ENCODE data around the gene SMPD3. TPM values are rescaled to one million over a fixed set of nuclear protein-coding genes. Genes with fewer than 3 reads are reported as not detected.

Gene SMPD3
- total and polyA plus RNA-seq, 2 experiments from 2014 or later: 0.57 to 0.83 TPM

DNA sequence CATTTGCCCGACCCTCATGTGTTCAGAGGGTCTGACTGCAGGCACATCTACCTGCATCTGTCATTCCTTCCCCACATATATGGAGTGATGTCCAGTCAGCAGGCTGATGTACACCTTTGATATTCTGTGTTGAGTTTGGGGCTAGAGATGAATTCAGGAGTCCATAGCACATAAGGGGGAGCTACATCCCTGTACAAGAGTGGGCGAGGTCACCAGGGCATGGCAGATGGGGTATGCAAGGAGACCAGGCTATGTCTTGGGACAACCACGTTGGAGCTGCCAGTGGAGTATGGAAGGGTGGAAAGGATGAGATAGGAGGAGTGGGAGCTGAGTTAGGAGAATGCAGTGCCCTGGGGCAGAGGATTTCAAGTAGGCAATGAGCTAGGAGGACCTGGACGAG, 15.0 kb downstream of the SMPD3 start:
- H3K4me2 ChIP-seq: no peak overlapping the region
- no peak overlapping the region for H3K4me3 ChIP-seq
- H3K27ac ChIP-seq (ENCODE audit: low read depth): no peak overlapping the region
- Mint-ChIP-seq H3K36me3 (ENCODE audit: low read depth) (peaks cover 2% of the 10 kb centered on the region; the same call in 1 of the 3 replicates), H3K4me3 (no peak overlapping the region), H3K27ac (no peak overlapping the region), H3K27me3 (ENCODE audit: insufficient read depth, low read depth, poor library complexity) (peaks cover 7% of the 10 kb centered on the region), H3K4me1 (peaks cover 4% of the 10 kb centered on the region; the same call in 1 of the 3 replicates), H3K9me3 (peaks cover 7% of the 10 kb centered on the region)
- H3K36me3 ChIP-seq (ENCODE audit: insufficient read depth): no peaks in the 10 kb centered on the region
- H3K27me3 ChIP-seq (ENCODE audit: insufficient read depth): no peaks in the 10 kb centered on the region
- H3K4me1 ChIP-seq (ENCODE audit: insufficient read depth): no peaks in the 10 kb centered on the region
- H3K9me2 ChIP-seq (ENCODE audit: insufficient read depth): 0 out of 2 replicates have a peak, but pooled peaks cover 5% of the 10 kb centered on the region
- TF ChIP-seq STAT1 (IDR thresholded peaks at IDR 0.05; ENCODE audit: unreplicated experiment) (no peak), POLR2AphosphoS5 (IDR thresholded peaks at IDR 0.05; ENCODE audit: low read depth) (no peak), EZH2 (IDR thresholded peaks at IDR 0.05; ENCODE audit: low read depth, unreplicated experiment) (no peak), ZNF331 (CRISPR knock-in tag; IDR thresholded peaks at IDR 0.05; ENCODE audit: low read depth) (no peak), NANOG (IDR thresholded peaks at IDR 0.05; ENCODE audit: borderline replicate concordance) (no peak), ZNF114 (CRISPR knock-in tag; IDR thresholded peaks at IDR 0.05) (no peak), EZH2phosphoT487 (IDR thresholded peaks at IDR 0.05; ENCODE audit: unreplicated experiment) (no peak), JUNB (IDR thresholded peaks at IDR 0.05; ENCODE audit: unreplicated experiment) (no peak)
- TF ChIP-seq, protein P1, sequence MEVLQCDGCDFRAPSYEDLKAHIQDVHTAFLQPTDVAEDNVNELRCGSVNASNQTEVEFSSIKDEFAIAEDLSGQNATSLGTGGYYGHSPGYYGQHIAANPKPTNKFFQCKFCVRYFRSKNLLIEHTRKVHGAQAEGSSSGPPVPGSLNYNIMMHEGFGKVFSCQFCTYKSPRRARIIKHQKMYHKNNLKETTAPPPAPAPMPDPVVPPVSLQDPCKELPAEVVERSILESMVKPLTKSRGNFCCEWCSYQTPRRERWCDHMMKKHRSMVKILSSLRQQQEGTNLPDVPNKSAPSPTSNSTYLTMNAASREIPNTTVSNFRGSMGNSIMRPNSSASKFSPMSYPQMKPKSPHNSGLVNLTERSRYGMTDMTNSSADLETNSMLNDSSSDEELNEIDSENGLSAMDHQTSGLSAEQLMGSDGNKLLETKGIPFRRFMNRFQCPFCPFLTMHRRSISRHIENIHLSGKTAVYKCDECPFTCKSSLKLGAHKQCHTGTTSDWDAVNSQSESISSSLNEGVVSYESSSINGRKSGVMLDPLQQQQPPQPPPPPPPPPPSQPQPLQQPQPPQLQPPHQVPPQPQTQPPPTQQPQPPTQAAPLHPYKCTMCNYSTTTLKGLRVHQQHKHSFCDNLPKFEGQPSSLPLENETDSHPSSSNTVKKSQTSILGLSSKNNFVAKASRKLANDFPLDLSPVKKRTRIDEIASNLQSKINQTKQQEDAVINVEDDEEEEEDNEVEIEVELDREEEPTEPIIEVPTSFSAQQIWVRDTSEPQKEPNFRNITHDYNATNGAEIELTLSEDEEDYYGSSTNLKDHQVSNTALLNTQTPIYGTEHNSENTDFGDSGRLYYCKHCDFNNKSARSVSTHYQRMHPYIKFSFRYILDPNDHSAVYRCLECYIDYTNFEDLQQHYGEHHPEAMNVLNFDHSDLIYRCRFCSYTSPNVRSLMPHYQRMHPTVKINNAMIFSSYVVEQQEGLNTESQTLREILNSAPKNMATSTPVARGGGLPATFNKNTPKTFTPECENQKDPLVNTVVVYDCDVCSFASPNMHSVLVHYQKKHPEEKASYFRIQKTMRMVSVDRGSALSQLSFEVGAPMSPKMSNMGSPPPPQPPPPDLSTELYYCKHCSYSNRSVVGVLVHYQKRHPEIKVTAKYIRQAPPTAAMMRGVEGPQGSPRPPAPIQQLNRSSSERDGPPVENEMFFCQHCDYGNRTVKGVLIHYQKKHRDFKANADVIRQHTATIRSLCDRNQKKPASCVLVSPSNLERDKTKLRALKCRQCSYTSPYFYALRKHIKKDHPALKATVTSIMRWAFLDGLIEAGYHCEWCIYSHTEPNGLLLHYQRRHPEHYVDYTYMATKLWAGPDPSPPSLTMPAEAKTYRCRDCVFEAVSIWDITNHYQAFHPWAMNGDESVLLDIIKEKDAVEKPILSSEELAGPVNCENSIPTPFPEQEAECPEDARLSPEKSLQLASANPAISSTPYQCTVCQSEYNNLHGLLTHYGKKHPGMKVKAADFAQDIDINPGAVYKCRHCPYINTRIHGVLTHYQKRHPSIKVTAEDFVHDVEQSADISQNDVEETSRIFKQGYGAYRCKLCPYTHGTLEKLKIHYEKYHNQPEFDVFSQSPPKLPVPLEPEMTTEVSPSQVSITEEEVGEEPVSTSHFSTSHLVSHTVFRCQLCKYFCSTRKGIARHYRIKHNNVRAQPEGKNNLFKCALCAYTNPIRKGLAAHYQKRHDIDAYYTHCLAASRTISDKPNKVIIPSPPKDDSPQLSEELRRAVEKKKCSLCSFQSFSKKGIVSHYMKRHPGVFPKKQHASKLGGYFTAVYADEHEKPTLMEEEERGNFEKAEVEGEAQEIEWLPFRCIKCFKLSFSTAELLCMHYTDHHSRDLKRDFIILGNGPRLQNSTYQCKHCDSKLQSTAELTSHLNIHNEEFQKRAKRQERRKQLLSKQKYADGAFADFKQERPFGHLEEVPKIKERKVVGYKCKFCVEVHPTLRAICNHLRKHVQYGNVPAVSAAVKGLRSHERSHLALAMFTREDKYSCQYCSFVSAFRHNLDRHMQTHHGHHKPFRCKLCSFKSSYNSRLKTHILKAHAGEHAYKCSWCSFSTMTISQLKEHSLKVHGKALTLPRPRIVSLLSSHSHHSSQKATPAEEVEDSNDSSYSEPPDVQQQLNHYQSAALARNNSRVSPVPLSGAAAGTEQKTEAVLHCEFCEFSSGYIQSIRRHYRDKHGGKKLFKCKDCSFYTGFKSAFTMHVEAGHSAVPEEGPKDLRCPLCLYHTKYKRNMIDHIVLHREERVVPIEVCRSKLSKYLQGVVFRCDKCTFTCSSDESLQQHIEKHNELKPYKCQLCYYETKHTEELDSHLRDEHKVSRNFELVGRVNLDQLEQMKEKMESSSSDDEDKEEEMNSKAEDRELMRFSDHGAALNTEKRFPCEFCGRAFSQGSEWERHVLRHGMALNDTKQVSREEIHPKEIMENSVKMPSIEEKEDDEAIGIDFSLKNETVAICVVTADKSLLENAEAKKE (CRISPR knock-in tag; IDR thresholded peaks at IDR 0.05): no peak
- TF ChIP-seq, protein P2, sequence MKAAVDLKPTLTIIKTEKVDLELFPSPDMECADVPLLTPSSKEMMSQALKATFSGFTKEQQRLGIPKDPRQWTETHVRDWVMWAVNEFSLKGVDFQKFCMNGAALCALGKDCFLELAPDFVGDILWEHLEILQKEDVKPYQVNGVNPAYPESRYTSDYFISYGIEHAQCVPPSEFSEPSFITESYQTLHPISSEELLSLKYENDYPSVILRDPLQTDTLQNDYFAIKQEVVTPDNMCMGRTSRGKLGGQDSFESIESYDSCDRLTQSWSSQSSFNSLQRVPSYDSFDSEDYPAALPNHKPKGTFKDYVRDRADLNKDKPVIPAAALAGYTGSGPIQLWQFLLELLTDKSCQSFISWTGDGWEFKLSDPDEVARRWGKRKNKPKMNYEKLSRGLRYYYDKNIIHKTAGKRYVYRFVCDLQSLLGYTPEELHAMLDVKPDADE (IDR thresholded peaks at IDR 0.05): no peak
- no peak for DNase-seq (ENCODE audit: low spot score)
- no peaks in the 10 kb centered on the region for H3K79me2 ChIP-seq (replicated peaks; ENCODE audit: insufficient read depth)
- H2AFZ ChIP-seq: no peak overlapping the region
- H3F3A ChIP-seq (replicated peaks; ENCODE audit: low read depth): no peaks in the 10 kb centered on the region
- no peak for ATAC-seq
- no peaks in the 10 kb centered on the region for H4K20me1 ChIP-seq (replicated peaks; ENCODE audit: insufficient read depth)
